Colonic mucosa (tissue), 4 donors: ENCODE measurements around the gene PRKAR1B. TPM values are rescaled to one million over a fixed set of nuclear protein-coding genes. Genes with fewer than 3 reads are reported as not detected.

Source experiments
- DNase-seq: peaks from one replicate; pipeline ENCODE4 v3.0.0-alpha.2; 2020
- H3K27ac ChIP-seq: fragments of 200-600 bp; one replicate; pipeline ENCODE4 v1.8.0; 2021
- H3K27me3 ChIP-seq: fragments of 200-600 bp; one replicate; pipeline ENCODE4 v1.8.0; 2021
- H3K36me3 ChIP-seq: fragments of 200-600 bp; one replicate; pipeline ENCODE4 v1.8.0; 2021
- H3K4me1 ChIP-seq: fragments of 200-600 bp; one replicate; pipeline ENCODE4 v1.8.0; 2021; ENCODE audit warnings: mild to moderate bottlenecking
- H3K4me3 ChIP-seq: fragments of 200-600 bp; one replicate; pipeline ENCODE4 v1.8.0; 2021
- H3K9ac ChIP-seq, 2 donors: one replicate each; pipeline ENCODE4 v1.7.0; 2013; ENCODE audit warnings: control low read depth in 2 of 2, low read depth in 2 of 2, low read length in 2 of 2
- H3K9me3 ChIP-seq: fragments of 200-600 bp; one replicate; pipeline ENCODE4 v1.8.0; 2021
- CTCF ChIP-seq: fragments of 200-600 bp; IDR thresholded peaks from one replicate; pipeline ENCODE4 v1.8.0; 2022; ENCODE audit warnings: antibody characterized with exemption, mild to moderate bottlenecking
- intact Hi-C: fragments of 100-400 bp; cut with DNase I; formaldehyde crosslinking; loops from one replicate; pipeline ENCODE4 v1.14.1; 2022
- total RNA-seq, 2 donors: library from RNA; stranded (reverse); fragmentation: NEBNext Ultra II Directional in 1 of 2; extraction: Animal tissue kit (Norgen Biotek cat#: 25700) in 1 of 2; gene quantifications; one replicate each; pipeline ENCODE4 v1.2.1, GENCODE V29; 2021
- donor health status: healthy.
- donor health status: DM: no; HTN: no; CAD: no.
- donor health status: DM: no; HTN: no; CAD: no.

The PRKAR1B gene
- total RNA-seq, 2 donors from 2014 or later = 19.2 to 32.8 TPM

GRCh38 chr7:608954-609353 lies 118.1 kb downstream of the PRKAR1B start:
- no peak for TF ChIP-seq CTCF

GRCh38 chr7:608361-608760 lies 118.7 kb downstream of the PRKAR1B start:
- DNase-seq = no peak
- Histone ChIP-seq H3K36me3 (no peaks in the 10 kb centered on the region), H3K4me3 (no peak overlapping the region), H3K9me3 (no peaks in the 10 kb centered on the region), H3K4me1 (no peaks in the 10 kb centered on the region), H3K9ac (no peak overlapping the region), H3K27me3 (no peaks in the 10 kb centered on the region), H3K27ac (no peak overlapping the region)
- TF ChIP-seq CTCF = no peak
- intact Hi-C loops = no loop called here

More at GRCh38 chr7:608954-609353, 118.1 kb downstream of the PRKAR1B start:
- intact Hi-C loops = no loop called here
- H3K36me3 ChIP-seq = no peaks in the 10 kb centered on the region
- DNase-seq = no peak
- H3K27ac ChIP-seq = no peak overlapping the region
- H3K4me1 ChIP-seq = no peaks in the 10 kb centered on the region
- H3K9me3 ChIP-seq = no peaks in the 10 kb centered on the region
- H3K4me3 ChIP-seq = no peak overlapping the region
- no peak overlapping the region for H3K9ac ChIP-seq
- H3K27me3 ChIP-seq = no peaks in the 10 kb centered on the region

DNA sequence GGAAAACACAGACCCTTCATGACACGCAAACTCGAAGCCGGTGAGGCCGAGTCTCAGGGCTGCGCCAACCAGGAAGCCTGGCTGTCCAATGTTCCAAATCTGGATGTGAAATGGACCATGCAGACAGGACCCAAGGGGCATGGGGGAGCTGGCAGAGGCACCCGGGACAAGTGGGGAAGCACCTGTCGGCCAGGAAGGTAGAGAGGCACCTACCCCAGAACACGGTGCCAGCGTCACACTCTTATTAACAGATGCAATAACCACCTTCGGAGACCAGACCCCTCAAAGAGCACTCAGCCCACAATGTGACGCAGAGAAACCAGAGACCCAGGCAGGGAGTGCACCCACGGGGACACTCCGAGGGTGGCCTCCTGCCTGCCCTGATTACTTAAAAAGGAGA lies 119.1 kb downstream of the PRKAR1B start:
- Histone ChIP-seq H3K9ac (no peak overlapping the region), H3K27me3 (no peaks in the 10 kb centered on the region), H3K27ac (no peak overlapping the region), H3K36me3 (no peaks in the 10 kb centered on the region), H3K4me1 (no peaks in the 10 kb centered on the region), H3K4me3 (no peak overlapping the region), H3K9me3 (no peaks in the 10 kb centered on the region)
- intact Hi-C loops = no loop called here
- no peak for TF ChIP-seq CTCF
- no peak for DNase-seq

DNA sequence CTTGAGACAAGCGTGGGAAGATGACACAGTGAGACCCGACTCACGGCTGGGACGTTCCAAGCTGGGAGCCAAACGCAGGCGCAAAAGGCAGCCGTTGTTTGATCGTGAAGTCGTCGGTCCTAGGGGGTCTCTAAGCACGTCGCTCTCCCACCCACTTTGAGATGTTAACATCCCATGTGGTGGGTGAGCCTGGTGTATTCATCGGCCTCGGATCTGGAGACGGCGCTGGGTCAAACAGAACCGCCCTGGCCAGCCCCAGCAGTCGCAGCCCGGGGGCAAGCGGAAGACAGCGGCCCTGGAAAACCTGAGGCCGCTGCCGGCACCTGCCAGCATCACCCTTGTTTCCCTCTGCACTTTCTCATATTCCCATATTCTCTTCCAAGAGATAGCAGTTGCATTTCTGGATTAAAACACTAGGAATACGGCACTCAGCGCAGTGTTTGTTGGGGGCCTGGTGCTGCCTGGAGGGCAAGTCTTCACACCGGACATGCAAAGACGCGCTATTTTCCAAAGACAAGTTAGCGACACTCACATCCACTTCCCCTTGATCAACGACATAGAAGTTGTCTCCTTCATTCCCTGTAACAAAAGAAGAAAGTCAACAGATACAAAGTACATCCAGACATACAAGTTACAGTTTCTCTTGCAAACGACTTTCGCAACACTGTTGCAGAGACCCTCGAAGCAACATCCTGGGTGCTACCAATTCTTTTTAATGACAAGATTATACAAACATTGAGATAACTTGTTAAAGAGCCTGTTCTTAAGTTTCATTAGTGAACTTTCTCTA lies 121.2 kb downstream of the PRKAR1B start:
- DNase-seq = no peak
- TF ChIP-seq CTCF = no peak
- Histone ChIP-seq H3K27me3 (no peaks in the 10 kb centered on the region), H3K36me3 (no peaks in the 10 kb centered on the region), H3K9me3 (no peaks in the 10 kb centered on the region), H3K27ac (no peak overlapping the region), H3K4me1 (no peaks in the 10 kb centered on the region), H3K9ac (no peak overlapping the region), H3K4me3 (no peak overlapping the region)
- intact Hi-C loops = no loop called here

GRCh38 chr7:604884-605531 lies 122.1 kb downstream of the PRKAR1B start:
- intact Hi-C loops = no loop called here
- Histone ChIP-seq H3K27ac (peak overlapping the region; percentile 58), H3K36me3 (no peaks in the 10 kb centered on the region), H3K27me3 (no peaks in the 10 kb centered on the region), H3K4me3 (no peak overlapping the region), H3K9ac (peak overlapping the region in 1 of 2 donors; percentile 4), H3K4me1 (no peaks in the 10 kb centered on the region), H3K9me3 (no peaks in the 10 kb centered on the region)
- DNase-seq = no peak
- no peak for TF ChIP-seq CTCF
